Thyroid gland (tissue), 4 donors: ENCODE results near the gene LKAAEAR1.

Experiments
- POLR2A ChIP-seq, 2 donors: fragments of 450-650 bp; IDR thresholded peaks; one replicate each; pipeline ENCODE4 v1.6.1; 2017; ENCODE audit warnings: antibody characterized with exemption in 2 of 2, mild to moderate bottlenecking in 2 of 2, moderate library complexity in 1 of 2
- TF ChIP-seq, protein P1 (sequence below), 6 experiments: fragments of 200-600 bp in 3 of 6; fragments of 450-650 bp in 3 of 6; sonication (generic) in 3 of 6; IDR thresholded peaks; one replicate each; pipeline ENCODE4 v1.5.1; 2016 to 2019; ENCODE audit warnings: antibody characterized with exemption in 6 of 6, mild to moderate bottlenecking in 2 of 6, inconsistent platforms in 1 of 6, moderate library complexity in 1 of 6

DNA sequence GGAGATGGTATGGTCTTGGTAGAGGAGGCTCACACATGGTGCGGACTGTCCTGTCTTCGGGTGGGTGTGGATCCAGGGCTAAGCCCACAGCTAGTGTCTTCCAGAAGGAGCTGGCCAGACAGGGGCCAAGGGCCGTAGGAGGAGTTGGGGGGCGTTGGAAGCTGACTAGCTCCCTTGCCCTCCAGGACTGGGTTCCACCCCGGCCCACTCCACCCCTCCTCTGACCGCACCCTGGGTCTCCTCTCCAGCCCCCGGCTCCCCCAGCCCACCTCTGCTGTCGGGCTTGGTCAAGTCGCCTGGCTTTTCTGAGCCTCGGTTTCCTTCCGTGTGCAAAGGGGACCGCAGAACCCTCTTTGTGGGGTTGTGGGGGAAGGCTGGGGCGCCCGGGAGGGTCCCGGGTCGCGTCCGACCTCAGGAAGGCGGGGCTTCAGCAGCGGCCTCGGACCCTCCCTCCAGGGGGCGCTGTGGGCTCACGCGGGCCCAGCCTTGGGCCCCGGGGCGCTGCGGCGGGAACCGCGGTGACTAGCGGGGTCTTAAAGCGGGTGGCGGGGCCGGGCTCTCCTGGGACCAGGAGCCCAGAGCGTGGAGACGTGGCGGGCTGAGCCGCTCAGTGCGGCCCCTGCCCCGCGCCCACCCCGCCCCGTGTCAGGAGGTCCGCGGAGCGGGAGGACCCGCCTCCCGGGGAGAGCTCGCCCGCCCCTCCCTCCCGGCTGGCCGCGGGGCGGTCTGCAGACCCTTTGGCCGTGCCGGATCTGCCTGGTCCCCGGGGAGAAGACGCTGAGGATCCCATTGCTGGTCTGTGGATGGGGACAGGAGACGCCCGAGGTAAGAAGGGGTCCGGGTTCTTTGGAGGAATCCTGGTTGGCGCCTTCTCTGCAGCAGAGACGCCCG lies 17.8 kb upstream of the LKAAEAR1 start:
- no peak for TF ChIP-seq POLR2A (IDR thresholded peaks at IDR 0.05)
- TF ChIP-seq, protein P1, sequence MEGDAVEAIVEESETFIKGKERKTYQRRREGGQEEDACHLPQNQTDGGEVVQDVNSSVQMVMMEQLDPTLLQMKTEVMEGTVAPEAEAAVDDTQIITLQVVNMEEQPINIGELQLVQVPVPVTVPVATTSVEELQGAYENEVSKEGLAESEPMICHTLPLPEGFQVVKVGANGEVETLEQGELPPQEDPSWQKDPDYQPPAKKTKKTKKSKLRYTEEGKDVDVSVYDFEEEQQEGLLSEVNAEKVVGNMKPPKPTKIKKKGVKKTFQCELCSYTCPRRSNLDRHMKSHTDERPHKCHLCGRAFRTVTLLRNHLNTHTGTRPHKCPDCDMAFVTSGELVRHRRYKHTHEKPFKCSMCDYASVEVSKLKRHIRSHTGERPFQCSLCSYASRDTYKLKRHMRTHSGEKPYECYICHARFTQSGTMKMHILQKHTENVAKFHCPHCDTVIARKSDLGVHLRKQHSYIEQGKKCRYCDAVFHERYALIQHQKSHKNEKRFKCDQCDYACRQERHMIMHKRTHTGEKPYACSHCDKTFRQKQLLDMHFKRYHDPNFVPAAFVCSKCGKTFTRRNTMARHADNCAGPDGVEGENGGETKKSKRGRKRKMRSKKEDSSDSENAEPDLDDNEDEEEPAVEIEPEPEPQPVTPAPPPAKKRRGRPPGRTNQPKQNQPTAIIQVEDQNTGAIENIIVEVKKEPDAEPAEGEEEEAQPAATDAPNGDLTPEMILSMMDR (IDR thresholded peaks at IDR 0.05), result peak; percentile 12 to 65 (median 50)
